Choroid plexus epithelial cell (primary cell): ENCODE results near the gene ATF7IP2.

Experiments
- DNase-seq: peaks from one replicate; pipeline ENCODE4 v3.0.0-alpha.2; 2010; ENCODE audit warnings: low read depth
- H3K4me3 ChIP-seq: 2 replicates; pipeline ENCODE4 v1.5.1; 2011; ENCODE audit warnings: low read depth, mild to moderate bottlenecking, control low read depth, low read length, moderate library complexity
- TF ChIP-seq, protein P1 (sequence below): conservative IDR thresholded peaks from 2 replicates; pipeline ENCODE4 v1.5.1; 2011; ENCODE audit warnings: low read depth, mild to moderate bottlenecking, control low read depth, inconsistent platforms, low read length, moderate library complexity

Gene ATF7IP2

DNA sequence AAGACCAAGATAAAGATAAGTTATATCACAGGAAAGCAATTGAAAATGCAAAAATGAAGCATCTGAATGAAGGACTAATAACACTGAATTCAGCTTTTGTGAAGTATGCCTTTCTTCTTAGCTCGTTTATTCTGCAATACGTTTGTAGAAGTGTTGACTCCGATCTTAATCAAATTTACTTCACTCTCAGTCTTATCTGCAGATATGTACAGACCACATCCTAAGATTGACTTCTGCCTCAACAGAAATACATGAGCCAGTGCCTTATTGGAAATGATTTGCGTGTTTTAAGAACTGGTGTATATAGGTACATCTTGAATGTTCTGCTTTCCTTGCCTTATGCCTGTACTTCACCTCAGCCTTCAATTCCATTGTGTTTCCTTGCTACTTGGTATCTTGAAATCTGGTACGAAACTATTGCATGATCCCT lies 1.3 kb downstream of the ATF7IP2 start:
- TF ChIP-seq, protein P1, sequence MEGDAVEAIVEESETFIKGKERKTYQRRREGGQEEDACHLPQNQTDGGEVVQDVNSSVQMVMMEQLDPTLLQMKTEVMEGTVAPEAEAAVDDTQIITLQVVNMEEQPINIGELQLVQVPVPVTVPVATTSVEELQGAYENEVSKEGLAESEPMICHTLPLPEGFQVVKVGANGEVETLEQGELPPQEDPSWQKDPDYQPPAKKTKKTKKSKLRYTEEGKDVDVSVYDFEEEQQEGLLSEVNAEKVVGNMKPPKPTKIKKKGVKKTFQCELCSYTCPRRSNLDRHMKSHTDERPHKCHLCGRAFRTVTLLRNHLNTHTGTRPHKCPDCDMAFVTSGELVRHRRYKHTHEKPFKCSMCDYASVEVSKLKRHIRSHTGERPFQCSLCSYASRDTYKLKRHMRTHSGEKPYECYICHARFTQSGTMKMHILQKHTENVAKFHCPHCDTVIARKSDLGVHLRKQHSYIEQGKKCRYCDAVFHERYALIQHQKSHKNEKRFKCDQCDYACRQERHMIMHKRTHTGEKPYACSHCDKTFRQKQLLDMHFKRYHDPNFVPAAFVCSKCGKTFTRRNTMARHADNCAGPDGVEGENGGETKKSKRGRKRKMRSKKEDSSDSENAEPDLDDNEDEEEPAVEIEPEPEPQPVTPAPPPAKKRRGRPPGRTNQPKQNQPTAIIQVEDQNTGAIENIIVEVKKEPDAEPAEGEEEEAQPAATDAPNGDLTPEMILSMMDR, result no peak
- no peak for DNase-seq
- no peak overlapping the region for H3K4me3 ChIP-seq

DNA sequence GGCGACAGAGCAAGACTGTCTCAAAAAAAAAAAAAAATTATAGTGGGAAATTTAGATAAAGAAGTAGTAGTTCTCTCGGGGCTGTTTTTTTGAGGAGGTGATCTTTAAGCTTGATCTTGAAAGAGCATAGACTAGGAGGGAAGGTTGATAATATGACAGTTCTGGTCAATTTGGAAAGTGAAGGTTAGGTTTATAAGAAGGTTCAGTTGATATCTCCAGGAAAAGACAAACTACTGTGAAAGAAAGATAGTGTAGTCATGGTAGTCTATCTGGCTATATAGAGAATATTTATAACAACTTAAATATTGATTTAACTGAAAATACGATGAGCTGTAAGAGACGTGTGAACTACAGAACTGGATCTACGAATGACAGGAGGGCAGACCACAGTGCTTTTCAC lies 3.1 kb downstream of the ATF7IP2 start:
- H3K4me3 ChIP-seq, result no peak overlapping the region
- DNase-seq, result no peak
- TF ChIP-seq, protein P1, result no peak

DNA sequence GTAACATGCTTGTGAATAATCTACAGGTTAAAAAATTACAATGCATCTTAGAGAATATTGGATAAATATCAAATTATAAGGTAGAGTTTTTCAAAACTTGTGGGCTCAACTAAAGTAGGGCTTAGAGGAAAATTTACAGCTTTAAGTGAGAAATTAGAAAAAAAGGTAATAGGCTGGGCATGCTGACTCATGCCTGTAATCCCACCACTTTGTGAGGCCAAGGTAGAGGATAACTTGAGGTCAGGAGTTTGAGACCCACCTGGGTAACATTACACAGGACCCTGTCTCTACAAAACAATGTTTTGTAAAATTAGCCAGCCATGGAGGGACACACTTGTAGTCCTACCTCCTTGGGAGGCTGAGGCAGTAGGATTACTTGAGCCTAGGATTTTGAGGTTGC lies 4.5 kb downstream of the ATF7IP2 start:
- TF ChIP-seq, protein P1, result no peak
- DNase-seq, result no peak

DNA sequence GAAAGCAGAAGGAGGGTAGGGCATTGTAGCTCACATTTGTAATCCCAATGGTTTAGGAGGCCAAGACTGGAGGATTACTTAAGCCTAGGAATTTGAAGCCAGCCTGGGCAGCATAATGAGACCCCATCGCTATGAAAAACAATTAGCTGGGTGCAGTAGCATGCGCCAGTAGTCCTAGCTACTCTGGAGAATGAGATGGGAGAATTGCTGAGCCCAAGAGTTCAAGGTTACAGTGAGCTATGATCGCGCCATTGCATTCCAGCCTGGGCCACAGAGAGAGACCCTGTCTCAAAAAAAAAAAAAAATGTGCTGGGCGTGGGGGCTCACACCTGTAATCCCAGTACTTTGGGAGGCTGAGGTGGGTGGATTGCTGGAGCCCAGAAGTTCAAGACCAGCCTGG lies 5.0 kb downstream of the ATF7IP2 start:
- TF ChIP-seq, protein P1, result no peak
- no peak overlapping the region for H3K4me3 ChIP-seq
- no peak for DNase-seq

More for the DNA sequence above, 4.5 kb downstream of the ATF7IP2 start:
- no peak overlapping the region for H3K4me3 ChIP-seq

DNA sequence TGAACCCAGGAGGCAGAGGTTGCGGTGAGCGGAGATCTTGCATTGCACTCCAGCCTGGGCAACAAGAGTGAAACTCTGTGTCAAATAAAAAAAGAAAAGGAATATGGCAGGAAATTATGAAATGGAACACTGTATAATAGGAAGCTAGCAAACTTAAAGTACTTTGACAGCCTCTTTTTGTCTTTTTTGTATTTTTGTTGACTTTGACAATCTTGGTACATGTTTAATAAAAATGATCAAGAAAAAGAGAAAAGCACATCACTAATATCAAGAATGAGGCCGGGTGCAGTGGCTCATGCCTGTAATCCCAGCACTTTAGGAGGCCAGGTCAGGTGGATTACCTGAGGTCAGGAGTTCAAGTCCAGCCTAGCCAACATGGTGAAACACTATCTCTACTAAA lies 5.5 kb downstream of the ATF7IP2 start:
- TF ChIP-seq, protein P1, result no peak
- no peak overlapping the region for H3K4me3 ChIP-seq
- DNase-seq, result no peak

DNA sequence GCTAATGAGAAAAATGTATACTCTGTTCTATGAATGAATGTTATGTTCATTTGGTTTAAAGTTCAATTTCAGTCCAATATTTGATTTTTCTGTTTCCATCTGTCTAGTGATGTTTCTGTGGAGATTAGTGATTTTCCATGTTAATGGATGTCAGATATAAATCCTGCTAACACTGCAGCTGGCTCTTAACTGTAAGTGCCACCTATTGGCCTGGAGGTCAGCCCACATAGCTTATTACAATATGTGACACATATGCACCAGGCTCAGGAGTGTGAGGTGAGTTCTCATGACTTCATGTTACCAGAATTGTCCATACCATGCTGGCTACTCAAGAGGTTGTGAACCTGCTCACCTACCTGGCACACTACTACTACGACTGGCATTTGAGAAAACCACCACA lies 17.1 kb downstream of the ATF7IP2 start:
- TF ChIP-seq, protein P1, result no peak
- DNase-seq, result no peak
- H3K4me3 ChIP-seq, result no peak overlapping the region

DNA sequence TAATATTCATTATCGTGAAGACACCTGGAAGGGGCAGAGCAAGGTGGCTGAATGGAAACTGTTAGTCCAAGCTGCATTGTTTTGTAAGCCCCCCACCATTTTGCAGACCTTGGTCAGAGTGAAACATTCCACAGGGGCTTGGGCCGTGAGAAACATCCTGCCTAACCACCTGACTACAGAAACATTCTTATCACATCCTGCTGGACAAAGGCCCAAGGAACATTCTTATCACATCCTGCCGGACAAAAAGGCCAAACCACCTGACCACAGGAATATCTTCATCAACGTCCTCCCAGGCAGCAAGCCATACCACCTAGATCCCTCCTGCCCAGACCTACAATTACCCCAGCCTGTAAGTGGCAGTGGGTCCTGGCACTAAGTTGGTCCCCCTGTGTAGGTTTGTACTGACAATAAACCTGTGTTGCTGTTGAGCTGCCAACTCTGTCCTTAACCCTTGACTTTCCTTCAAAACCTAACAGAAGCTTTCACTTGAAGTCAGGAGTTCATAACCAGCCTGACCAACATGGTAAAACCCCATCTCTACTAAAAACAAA lies 19.6 kb downstream of the ATF7IP2 start:
- H3K4me3 ChIP-seq, result no peak overlapping the region
- peak; percentile 84 for DNase-seq
- TF ChIP-seq, protein P1, result no peak
